ENCODE data around the gene GRK6. TPM values are rescaled to one million over a fixed set of nuclear protein-coding genes. Genes with fewer than 3 reads are reported as not detected.
A peak's percentile ranks its signal among the peaks of the same experiment; 100 is the strongest.

The GRK6 gene
- polyA plus RNA-seq, 1 donor = 16.6 TPM

- DNase-seq = no peak
- WGBS (ENCODE audit: insufficient coverage, low lambda C conversion rate) = 93% methylated on average over 2 of the region's 25 CpGs
- H3K27ac ChIP-seq (ENCODE audit: low read length) = no peak overlapping the region
- H3K27me3 ChIP-seq (ENCODE audit: control insufficient read depth, insufficient read depth, low read length) = peaks cover 5% of the 10 kb centered on the region
- peaks cover 4% of the 10 kb centered on the region for H3K9me3 ChIP-seq (ENCODE audit: control insufficient read depth, low read depth, low read length)
- peaks cover 30% of the 10 kb centered on the region for H3K36me3 ChIP-seq (ENCODE audit: control insufficient read depth, insufficient read depth, low read length)
- H3K4me1 ChIP-seq (ENCODE audit: control insufficient read depth, insufficient read depth, low read length) = peaks cover 1% of the 10 kb centered on the region
- H3K4me3 ChIP-seq (ENCODE audit: low read length) = no peak overlapping the region
Observed at GRCh38 chr5:177466861-177467260, 40.4 kb downstream of the GRK6 start.

GRCh38 chr5:177467436-177467835, 41.0 kb downstream of the GRK6 start:
- H3K4me3 ChIP-seq (ENCODE audit: low read length) = no peak overlapping the region

GRCh38 chr5:177468329-177468684, 41.8 kb downstream of the GRK6 start:
- no peak overlapping the region for H3K27ac ChIP-seq (ENCODE audit: low read length)
- peaks cover 30% of the 10 kb centered on the region for H3K36me3 ChIP-seq (ENCODE audit: control insufficient read depth, insufficient read depth, low read length)
- DNase-seq = no peak
- peaks cover 4% of the 10 kb centered on the region for H3K9me3 ChIP-seq (ENCODE audit: control insufficient read depth, low read depth, low read length)
- H3K4me3 ChIP-seq (ENCODE audit: low read length) = no peak overlapping the region
- peaks cover 9% of the 10 kb centered on the region for H3K4me1 ChIP-seq (ENCODE audit: control insufficient read depth, insufficient read depth, low read length)
- H3K27me3 ChIP-seq (ENCODE audit: control insufficient read depth, insufficient read depth, low read length) = peaks cover 13% of the 10 kb centered on the region
- no CpG with 5 or more reads among the region's 2 CpGs for WGBS (ENCODE audit: insufficient coverage, low lambda C conversion rate)

More at GRCh38 chr5:177467436-177467835, 41.0 kb downstream of the GRK6 start:
- Histone ChIP-seq H3K27me3 (ENCODE audit: control insufficient read depth, insufficient read depth, low read length) (peaks cover 11% of the 10 kb centered on the region), H3K9me3 (ENCODE audit: control insufficient read depth, low read depth, low read length) (peaks cover 4% of the 10 kb centered on the region), H3K27ac (ENCODE audit: low read length) (no peak overlapping the region), H3K36me3 (ENCODE audit: control insufficient read depth, insufficient read depth, low read length) (peaks cover 30% of the 10 kb centered on the region), H3K4me1 (ENCODE audit: control insufficient read depth, insufficient read depth, low read length) (peaks cover 7% of the 10 kb centered on the region)
- no peak for DNase-seq
- no CpG with 5 or more reads among the region's 31 CpGs for WGBS (ENCODE audit: insufficient coverage, low lambda C conversion rate)

- peaks cover 14% of the 10 kb centered on the region for H3K27me3 ChIP-seq (ENCODE audit: control insufficient read depth, insufficient read depth, low read length)
- no peak overlapping the region for H3K27ac ChIP-seq (ENCODE audit: low read length)
- no peak for DNase-seq
- peaks cover 4% of the 10 kb centered on the region for H3K9me3 ChIP-seq (ENCODE audit: control insufficient read depth, low read depth, low read length)
- H3K36me3 ChIP-seq (ENCODE audit: control insufficient read depth, insufficient read depth, low read length) = peaks cover 27% of the 10 kb centered on the region
- WGBS (ENCODE audit: insufficient coverage, low lambda C conversion rate) = no CpG with 5 or more reads among the region's 25 CpGs
- H3K4me1 ChIP-seq (ENCODE audit: control insufficient read depth, insufficient read depth, low read length) = peaks cover 9% of the 10 kb centered on the region
- no peak overlapping the region for H3K4me3 ChIP-seq (ENCODE audit: low read length)
Observed at GRCh38 chr5:177468685-177469628, 42.5 kb downstream of the GRK6 start.

GRCh38 chr5:177469750-177470525, 43.5 kb downstream of the GRK6 start:
- no peak overlapping the region for H3K4me3 ChIP-seq (ENCODE audit: low read length)
- H3K36me3 ChIP-seq (ENCODE audit: control insufficient read depth, insufficient read depth, low read length) = peaks cover 27% of the 10 kb centered on the region
- no peak for DNase-seq
- peaks cover 23% of the 10 kb centered on the region for H3K27me3 ChIP-seq (ENCODE audit: control insufficient read depth, insufficient read depth, low read length)
- peaks cover 4% of the 10 kb centered on the region for H3K9me3 ChIP-seq (ENCODE audit: control insufficient read depth, low read depth, low read length)
- no peak overlapping the region for H3K27ac ChIP-seq (ENCODE audit: low read length)
- peaks cover 9% of the 10 kb centered on the region for H3K4me1 ChIP-seq (ENCODE audit: control insufficient read depth, insufficient read depth, low read length)
- 86% methylated on average over 1 of the region's 8 CpGs for WGBS (ENCODE audit: insufficient coverage, low lambda C conversion rate)

GRCh38 chr5:177470759-177471536, 44.5 kb downstream of the GRK6 start:
- no CpG with 5 or more reads among the region's 10 CpGs for WGBS (ENCODE audit: insufficient coverage, low lambda C conversion rate)
- Histone ChIP-seq H3K36me3 (ENCODE audit: control insufficient read depth, insufficient read depth, low read length) (peaks cover 22% of the 10 kb centered on the region), H3K27ac (ENCODE audit: low read length) (no peak overlapping the region), H3K9me3 (ENCODE audit: control insufficient read depth, low read depth, low read length) (peaks cover 4% of the 10 kb centered on the region), H3K4me3 (ENCODE audit: low read length) (no peak overlapping the region), H3K27me3 (ENCODE audit: control insufficient read depth, insufficient read depth, low read length) (peaks cover 23% of the 10 kb centered on the region), H3K4me1 (ENCODE audit: control insufficient read depth, insufficient read depth, low read length) (peaks cover 9% of the 10 kb centered on the region)
- DNase-seq = no peak

GRCh38 chr5:177471610-177472356, 45.3 kb downstream of the GRK6 start:
- Histone ChIP-seq H3K27me3 (ENCODE audit: control insufficient read depth, insufficient read depth, low read length) (peaks cover 23% of the 10 kb centered on the region), H3K4me1 (ENCODE audit: control insufficient read depth, insufficient read depth, low read length) (peaks cover 9% of the 10 kb centered on the region), H3K27ac (ENCODE audit: low read length) (no peak overlapping the region), H3K4me3 (ENCODE audit: low read length) (peak overlapping the region; percentile 62), H3K36me3 (ENCODE audit: control insufficient read depth, insufficient read depth, low read length) (peaks cover 14% of the 10 kb centered on the region), H3K9me3 (ENCODE audit: control insufficient read depth, low read depth, low read length) (peaks cover 2% of the 10 kb centered on the region)
- DNase-seq = no peak
- WGBS (ENCODE audit: insufficient coverage, low lambda C conversion rate) = no CpG with 5 or more reads among the region's 14 CpGs

GRCh38 chr5:177472460-177473442, 46.3 kb downstream of the GRK6 start:
- Histone ChIP-seq H3K27me3 (ENCODE audit: control insufficient read depth, insufficient read depth, low read length) (peaks cover 23% of the 10 kb centered on the region), H3K4me3 (ENCODE audit: low read length) (peak overlapping the region; percentile 62), H3K27ac (ENCODE audit: low read length) (peak overlapping the region; percentile 29), H3K36me3 (ENCODE audit: control insufficient read depth, insufficient read depth, low read length) (peaks cover 9% of the 10 kb centered on the region), H3K9me3 (ENCODE audit: control insufficient read depth, low read depth, low read length) (no peaks in the 10 kb centered on the region), H3K4me1 (ENCODE audit: control insufficient read depth, insufficient read depth, low read length) (peaks cover 9% of the 10 kb centered on the region)
- no CpG with 5 or more reads among the region's 93 CpGs for WGBS (ENCODE audit: insufficient coverage, low lambda C conversion rate)
- peak in 1 of 2 donors; percentile 45 for DNase-seq

Measured in large intestine (tissue), 3 donors.